KMS-11 (cell line): ENCODE results near the gene SNPH.

Experiments used
- H2AFZ ChIP-seq: fragments of 200-600 bp; sonication (generic); 2 replicates; pipeline ENCODE4 v1.6.1; 2016; ENCODE audit warnings: antibody characterized with exemption, mixed run types, low read depth
- H3K27ac ChIP-seq: fragments of 200-600 bp; sonication (generic); 2 replicates; pipeline ENCODE4 v1.6.1; 2016; ENCODE audit warnings: mild to moderate bottlenecking, mixed run types
- H3K27me3 ChIP-seq: fragments of 200-600 bp; sonication (generic); 2 replicates; pipeline ENCODE4 v1.6.1; 2017; ENCODE audit warnings: mild to moderate bottlenecking, low read depth, mixed run types, moderate library complexity; ENCODE audit not compliant: insufficient read depth
- H3K36me3 ChIP-seq: fragments of 200-600 bp; sonication (generic); 2 replicates; pipeline ENCODE4 v1.6.1; 2017; ENCODE audit warnings: mild to moderate bottlenecking, mixed run types; ENCODE audit not compliant: insufficient read depth
- H3K4me1 ChIP-seq: fragments of 200-600 bp; sonication (generic); 2 replicates; pipeline ENCODE4 v1.6.1; 2016; ENCODE audit warnings: mild to moderate bottlenecking, low read depth, mixed run types; ENCODE audit not compliant: poor library complexity, severe bottlenecking
- H3K4me2 ChIP-seq: fragments of 200-600 bp; sonication (generic); 2 replicates; pipeline ENCODE4 v1.7.0; 2016; ENCODE audit warnings: mild to moderate bottlenecking, mixed run types
- H3K4me3 ChIP-seq: fragments of 200-600 bp; sonication (generic); IDR thresholded peaks from 2 replicates; pipeline ENCODE4 v1.6.1; 2017; ENCODE audit warnings: low read depth, low read length, mixed read lengths; ENCODE audit not compliant: insufficient read depth
- H3K79me2 ChIP-seq: fragments of 200-600 bp; sonication (generic); 2 replicates; pipeline ENCODE4 v1.6.1; 2016; ENCODE audit warnings: low read depth, mixed run types; ENCODE audit not compliant: insufficient read depth
- H3K9ac ChIP-seq: fragments of 200-600 bp; sonication (generic); 2 replicates; pipeline ENCODE4 v1.6.1; 2016; ENCODE audit warnings: mild to moderate bottlenecking, mixed run types
- H4K20me1 ChIP-seq: fragments of 200-600 bp; sonication (generic); 2 replicates; pipeline ENCODE4 v1.6.1; 2016; ENCODE audit warnings: mild to moderate bottlenecking, mixed run types; ENCODE audit not compliant: insufficient read depth
- TF ChIP-seq, protein P1 (sequence below): fragments of 200-600 bp; sonication (generic); conservative IDR thresholded peaks from 2 replicates; pipeline ENCODE4 v1.6.1; 2017; ENCODE audit warnings: low read depth, mild to moderate bottlenecking, antibody characterized with exemption, low read length, moderate library complexity, mixed read lengths

Gene SNPH

GRCh38 chr20:1307571-1307971 lies 41.5 kb downstream of the SNPH start:
- no peaks in the 10 kb centered on the region for H3K79me2 ChIP-seq
- TF ChIP-seq, protein P1, sequence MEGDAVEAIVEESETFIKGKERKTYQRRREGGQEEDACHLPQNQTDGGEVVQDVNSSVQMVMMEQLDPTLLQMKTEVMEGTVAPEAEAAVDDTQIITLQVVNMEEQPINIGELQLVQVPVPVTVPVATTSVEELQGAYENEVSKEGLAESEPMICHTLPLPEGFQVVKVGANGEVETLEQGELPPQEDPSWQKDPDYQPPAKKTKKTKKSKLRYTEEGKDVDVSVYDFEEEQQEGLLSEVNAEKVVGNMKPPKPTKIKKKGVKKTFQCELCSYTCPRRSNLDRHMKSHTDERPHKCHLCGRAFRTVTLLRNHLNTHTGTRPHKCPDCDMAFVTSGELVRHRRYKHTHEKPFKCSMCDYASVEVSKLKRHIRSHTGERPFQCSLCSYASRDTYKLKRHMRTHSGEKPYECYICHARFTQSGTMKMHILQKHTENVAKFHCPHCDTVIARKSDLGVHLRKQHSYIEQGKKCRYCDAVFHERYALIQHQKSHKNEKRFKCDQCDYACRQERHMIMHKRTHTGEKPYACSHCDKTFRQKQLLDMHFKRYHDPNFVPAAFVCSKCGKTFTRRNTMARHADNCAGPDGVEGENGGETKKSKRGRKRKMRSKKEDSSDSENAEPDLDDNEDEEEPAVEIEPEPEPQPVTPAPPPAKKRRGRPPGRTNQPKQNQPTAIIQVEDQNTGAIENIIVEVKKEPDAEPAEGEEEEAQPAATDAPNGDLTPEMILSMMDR: no peak
- H3K4me2 ChIP-seq: no peak overlapping the region
- H3K4me1 ChIP-seq: no peaks in the 10 kb centered on the region
- H3K4me3 ChIP-seq: no peak overlapping the region
- no peaks in the 10 kb centered on the region for H4K20me1 ChIP-seq
- no peaks in the 10 kb centered on the region for H3K36me3 ChIP-seq
- no peaks in the 10 kb centered on the region for H3K27me3 ChIP-seq
- H3K9ac ChIP-seq: no peak overlapping the region
- H2AFZ ChIP-seq: no peak overlapping the region
- no peak overlapping the region for H3K27ac ChIP-seq

DNA sequence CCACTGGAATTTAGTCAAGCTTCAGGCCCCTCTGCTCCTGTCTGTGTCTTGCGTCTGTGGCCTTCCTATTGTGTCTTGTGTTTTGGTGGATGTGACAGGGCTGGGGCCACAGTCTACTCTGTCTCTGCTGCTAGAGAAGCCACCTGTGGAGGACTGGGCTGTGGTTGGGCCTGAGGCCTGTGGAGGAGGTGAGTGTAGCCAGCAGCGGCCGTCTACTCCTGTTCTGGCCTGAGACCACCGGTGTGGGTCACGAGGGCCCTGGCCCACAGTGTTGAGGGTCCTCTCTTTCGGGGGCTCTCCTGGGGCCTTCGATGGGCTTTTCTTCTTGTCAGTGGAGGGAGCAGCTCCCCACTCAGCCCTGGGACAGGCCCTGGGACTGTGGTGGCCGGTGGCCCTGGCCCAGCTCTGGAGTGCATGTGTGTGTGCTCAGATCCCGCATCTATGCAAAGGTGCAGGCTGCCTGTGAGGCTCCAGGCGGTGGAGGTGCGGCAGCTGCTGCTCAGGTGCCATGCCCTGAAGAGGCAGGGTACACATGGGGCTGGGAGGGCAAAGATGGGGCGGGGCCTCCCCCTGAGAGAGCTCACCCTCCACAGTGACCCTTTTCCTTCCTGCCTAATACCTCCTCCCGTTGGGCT lies 42.1 kb downstream of the SNPH start:
- no peak overlapping the region for H3K9ac ChIP-seq
- H3K27ac ChIP-seq: no peak overlapping the region
- no peak overlapping the region for H3K4me3 ChIP-seq
- no peaks in the 10 kb centered on the region for H4K20me1 ChIP-seq
- TF ChIP-seq, protein P1: no peak
- no peaks in the 10 kb centered on the region for H3K79me2 ChIP-seq
- no peaks in the 10 kb centered on the region for H3K36me3 ChIP-seq
- no peak overlapping the region for H3K4me2 ChIP-seq
- no peak overlapping the region for H2AFZ ChIP-seq
- no peaks in the 10 kb centered on the region for H3K4me1 ChIP-seq
- H3K27me3 ChIP-seq: no peaks in the 10 kb centered on the region

DNA sequence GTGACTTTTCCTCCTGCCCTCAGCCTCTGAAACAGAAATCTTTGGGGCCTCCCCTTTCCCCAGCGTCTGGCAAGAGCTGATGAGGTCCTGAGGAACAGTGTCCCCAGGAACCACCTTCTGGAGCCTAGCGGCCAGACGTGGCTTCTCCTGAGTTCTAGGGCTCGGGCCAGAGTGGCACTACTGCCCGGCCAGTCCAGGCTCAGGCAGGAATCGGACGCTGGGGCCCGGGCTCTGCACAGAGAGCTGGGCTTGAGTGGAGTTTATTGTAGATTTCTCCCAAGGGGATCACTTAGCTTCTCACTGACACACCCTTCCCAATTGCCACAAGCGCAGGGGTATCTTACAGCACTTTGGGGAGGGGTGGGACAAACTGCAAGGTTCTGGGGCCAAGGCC lies 42.6 kb downstream of the SNPH start:
- no peak overlapping the region for H3K4me2 ChIP-seq
- H4K20me1 ChIP-seq: no peaks in the 10 kb centered on the region
- H3K4me3 ChIP-seq: no peak overlapping the region
- no peak overlapping the region for H3K9ac ChIP-seq
- no peak overlapping the region for H3K27ac ChIP-seq
- no peaks in the 10 kb centered on the region for H3K27me3 ChIP-seq
- no peak overlapping the region for H2AFZ ChIP-seq
- H3K36me3 ChIP-seq: no peaks in the 10 kb centered on the region
- TF ChIP-seq, protein P1: no peak
- no peaks in the 10 kb centered on the region for H3K4me1 ChIP-seq
- no peaks in the 10 kb centered on the region for H3K79me2 ChIP-seq

- Histone ChIP-seq H3K4me2 (no peak overlapping the region), H3K79me2 (no peaks in the 10 kb centered on the region), H3K36me3 (no peaks in the 10 kb centered on the region), H3K4me1 (no peaks in the 10 kb centered on the region), H3K4me3 (no peak overlapping the region), H2AFZ (no peak overlapping the region), H3K9ac (no peak overlapping the region), H4K20me1 (no peaks in the 10 kb centered on the region), H3K27me3 (no peaks in the 10 kb centered on the region), H3K27ac (no peak overlapping the region)
- TF ChIP-seq, protein P1: no peak
Measured at GRCh38 chr20:1309439-1309847, 43.3 kb downstream of the SNPH start.
